CD14-positive monocyte (primary cell): Measurements from ENCODE around the gene L3MBTL4. TPM values are rescaled to one million over a fixed set of nuclear protein-coding genes. Genes with fewer than 3 reads are reported as not detected.

ENCODE experiments used
- DNase-seq, 3 donors: peaks; one replicate each; pipeline ENCODE4 v3.0.0-alpha.2; 2011 to 2022
- H2AFZ ChIP-seq: 2 replicates; pipeline ENCODE4 v1.6.0; 2012; ENCODE audit warnings: mild to moderate bottlenecking, low read depth, low read length, inconsistent platforms; ENCODE audit not compliant: insufficient read depth, poor library complexity, severe bottlenecking
- H3K27ac ChIP-seq, 2 donors: 1 replicate in 1 of 2; 2 replicates in 1 of 2; pipeline ENCODE4 v1.5.1; 2012 to 2013; ENCODE audit warnings: low read length in 2 of 2, control low read depth in 1 of 2, inconsistent platforms in 1 of 2, low read depth in 1 of 2, mild to moderate bottlenecking in 1 of 2
- H3K27me3 ChIP-seq, 2 donors: one replicate each; pipeline versions ENCODE4 v1.6.0 to v1.6.1; 2011 to 2013; ENCODE audit warnings: low read length in 2 of 2; ENCODE audit not compliant: control insufficient read depth in 2 of 2, insufficient read depth in 2 of 2
- H3K36me3 ChIP-seq, 2 donors: replicated peaks in 1 of 2; 1 replicate in 1 of 2; 2 replicates in 1 of 2; pipeline versions ENCODE4 v1.5.1 to v1.6.1; 2012 to 2013; ENCODE audit warnings: low read length in 2 of 2, control low read depth in 1 of 2, inconsistent platforms in 1 of 2, mild to moderate bottlenecking in 1 of 2; ENCODE audit not compliant: insufficient read depth in 2 of 2, control insufficient read depth in 1 of 2
- H3K4me1 ChIP-seq, 2 donors: 1 replicate in 1 of 2; 2 replicates in 1 of 2; pipeline versions ENCODE4 v1.5.1 to v1.6.1; 2012 to 2013; ENCODE audit warnings: low read length in 2 of 2, control low read depth in 1 of 2, inconsistent platforms in 1 of 2, mild to moderate bottlenecking in 1 of 2, moderate library complexity in 1 of 2; ENCODE audit not compliant: insufficient read depth in 2 of 2, control insufficient read depth in 1 of 2
- H3K4me2 ChIP-seq: replicated peaks from 2 replicates; pipeline ENCODE3; 2012; ENCODE audit warnings: low read length, moderate library complexity, mild to moderate bottlenecking; ENCODE audit not compliant: poor library complexity, severe bottlenecking; ENCODE audit errors: extremely low read depth
- H3K4me3 ChIP-seq, 3 experiments: fragments of 200-600 bp in 1 of 3; sonication (generic) in 1 of 3; replicated peaks in 1 of 3; 1 replicate in 2 of 3; 2 replicates in 1 of 3; pipeline ENCODE4 v1.5.1; 2011 to 2013; ENCODE audit warnings: low read length in 3 of 3, mild to moderate bottlenecking in 3 of 3, control low read depth in 2 of 3, low read depth in 2 of 3, inconsistent platforms in 1 of 3, moderate library complexity in 1 of 3
- H3K79me2 ChIP-seq: 2 replicates; pipeline ENCODE4 v1.6.0; 2012; ENCODE audit warnings: mild to moderate bottlenecking, control low read depth, inconsistent platforms, low read length, moderate library complexity; ENCODE audit not compliant: insufficient read depth
- H3K9ac ChIP-seq: 2 replicates; pipeline ENCODE4 v1.6.0; 2017; ENCODE audit warnings: low read length, mild to moderate bottlenecking; ENCODE audit not compliant: insufficient read depth, poor library complexity, severe bottlenecking
- H3K9me3 ChIP-seq, 2 donors: replicated peaks in 1 of 2; 1 replicate in 1 of 2; 2 replicates in 1 of 2; pipeline versions ENCODE4 v1.5.1 to v1.6.1; 2012 to 2013; ENCODE audit warnings: low read length in 2 of 2, control low read depth in 1 of 2; ENCODE audit not compliant: control insufficient read depth in 1 of 2, insufficient read depth in 1 of 2
- H4K20me1 ChIP-seq: 2 replicates; pipeline ENCODE4 v1.6.0; 2012; ENCODE audit warnings: mild to moderate bottlenecking, low read length, control low read depth, moderate library complexity; ENCODE audit not compliant: insufficient read depth
- H3K27ac Mint-ChIP-seq, 7 donors: one replicate each; pipeline ENCODE4 v1.8.0; 2020; ENCODE audit warnings: mild to moderate bottlenecking in 7 of 7, mixed read lengths in 7 of 7, moderate library complexity in 6 of 7, inconsistent platforms in 2 of 7
- H3K27me3 Mint-ChIP-seq, 3 donors: one replicate each; pipeline ENCODE4 v1.8.0; 2021 to 2022; ENCODE audit warnings: low read depth in 3 of 3, mild to moderate bottlenecking in 3 of 3, mixed read lengths in 3 of 3, moderate library complexity in 3 of 3, inconsistent platforms in 1 of 3
- H3K36me3 Mint-ChIP-seq, 2 donors: one replicate each; pipeline ENCODE4 v1.8.0; 2020; ENCODE audit warnings: mixed read lengths in 2 of 2, inconsistent platforms in 1 of 2, mild to moderate bottlenecking in 1 of 2
- H3K4me1 Mint-ChIP-seq: one replicate; pipeline ENCODE4 v1.8.0; 2020; ENCODE audit warnings: mild to moderate bottlenecking, mixed read lengths
- H3K4me3 Mint-ChIP-seq, 2 donors: one replicate each; pipeline ENCODE4 v1.8.0; 2020; ENCODE audit warnings: mild to moderate bottlenecking in 2 of 2, mixed read lengths in 2 of 2, moderate library complexity in 1 of 2
- H3K9me3 Mint-ChIP-seq, 7 donors: one replicate each; pipeline ENCODE4 v1.8.0; 2020 to 2022; ENCODE audit warnings: mixed read lengths in 7 of 7, mild to moderate bottlenecking in 6 of 7, moderate library complexity in 6 of 7, inconsistent platforms in 2 of 7
- CTCF ChIP-seq: fragments of 200-600 bp; IDR thresholded peaks from one replicate; pipeline ENCODE4 v1.8.0; 2022; ENCODE audit warnings: antibody characterized with exemption, mild to moderate bottlenecking
- WGBS: methylation state at CpG from one replicate; pipeline ENCODE4 v1.1.5; 2013; ENCODE audit warnings: missing lambda C conversion rate; ENCODE audit not compliant: insufficient coverage; 5-methylcytosine and 5-hydroxymethylcytosine counted together
- intact Hi-C, 2 donors: fragments of 100-400 bp; cut with micrococcal nuclease; formaldehyde crosslinking; loops; one replicate each; pipeline versions ENCODE4 v1.15.0 to v1.15.1; 2023
- polyA plus RNA-seq, 3 donors: library from polyadenylated mRNA; depleted of rRNA in 1 of 3; unstranded in 2 of 3; stranded (reverse) in 1 of 3; fragments of 300-500 nt in 2 of 3; fragments of >200 nt in 1 of 3; fragmentation: Illumina TruSeq in 2 of 3; gene quantifications; 1 replicate in 2 of 3; 2 replicates in 1 of 3; pipeline ENCODE4 v1.2.3, GENCODE V29; 2012 to 2021

The L3MBTL4 gene
- polyA plus RNA-seq, 3 donors: 0.55 to 1.2 (median 0.72) TPM

- no peaks in the 10 kb centered on the region for H3K36me3 ChIP-seq
- no peaks in the 10 kb centered on the region for H3K9me3 ChIP-seq
- 95% methylated on average over 3 of the region's 7 CpGs for WGBS
- H4K20me1 ChIP-seq: no peaks in the 10 kb centered on the region
- intact Hi-C loops: no loop called here
- Mint-ChIP-seq H3K4me1 (peaks cover 22% of the 10 kb centered on the region), H3K27ac (no peak overlapping the region), H3K27me3 (peaks cover 0 to 3% (median 2%) of the 10 kb centered on the region in 3 donors), H3K9me3 (peaks cover 0 to 3% (median 0%) of the 10 kb centered on the region in 7 donors), H3K4me3 (no peak overlapping the region), H3K36me3 (no peaks in the 10 kb centered on the region)
- no peak overlapping the region for H3K4me2 ChIP-seq
- TF ChIP-seq CTCF: no peak
- no peak overlapping the region for H3K4me3 ChIP-seq
- peaks cover 9 to 15% of the 10 kb centered on the region in 2 donors for H3K4me1 ChIP-seq
- no peaks in the 10 kb centered on the region for H3K27me3 ChIP-seq
- no peaks in the 10 kb centered on the region for H3K79me2 ChIP-seq
- H2AFZ ChIP-seq: no peak overlapping the region
- no peak overlapping the region for H3K27ac ChIP-seq
- H3K9ac ChIP-seq: no peak overlapping the region
- no peak for DNase-seq
Measured at GRCh38 chr18:6023551-6023950, 391.2 kb downstream of the L3MBTL4 start.

GRCh38 chr18:6022845-6023244 lies 391.9 kb downstream of the L3MBTL4 start:
- Histone ChIP-seq H2AFZ (no peak overlapping the region), H3K79me2 (no peaks in the 10 kb centered on the region), H3K27ac (no peak overlapping the region), H3K4me3 (no peak overlapping the region), H3K4me2 (no peak overlapping the region), H4K20me1 (no peaks in the 10 kb centered on the region), H3K36me3 (no peaks in the 10 kb centered on the region), H3K9me3 (no peaks in the 10 kb centered on the region), H3K27me3 (no peaks in the 10 kb centered on the region), H3K4me1 (peaks cover 9 to 15% of the 10 kb centered on the region in 2 donors), H3K9ac (no peak overlapping the region)
- no peaks in the 10 kb centered on the region for H3K36me3 Mint-ChIP-seq
- no peak overlapping the region for H3K27ac Mint-ChIP-seq
- intact Hi-C loops: no loop called here
- peaks cover 22% of the 10 kb centered on the region for H3K4me1 Mint-ChIP-seq
- H3K27me3 Mint-ChIP-seq: peaks cover 0 to 3% (median 2%) of the 10 kb centered on the region in 3 donors
- no peak for TF ChIP-seq CTCF
- no peak for DNase-seq
- H3K9me3 Mint-ChIP-seq: peaks cover 0 to 2% (median 0%) of the 10 kb centered on the region in 7 donors
- no peak overlapping the region for H3K4me3 Mint-ChIP-seq
- WGBS: 83% methylated on average over 3 of the region's 5 CpGs
